GM21717 (cell line): ENCODE measurements around the gene TUB.

Experiments used
- ATAC-seq: cut with Tn5 transposase; IDR thresholded peaks from one replicate; pipeline ENCODE4 v1.9.1; 2021; ENCODE audit warnings: mild to moderate bottlenecking, moderate library complexity; ENCODE audit not compliant: unreplicated experiment

TUB gene

DNA sequence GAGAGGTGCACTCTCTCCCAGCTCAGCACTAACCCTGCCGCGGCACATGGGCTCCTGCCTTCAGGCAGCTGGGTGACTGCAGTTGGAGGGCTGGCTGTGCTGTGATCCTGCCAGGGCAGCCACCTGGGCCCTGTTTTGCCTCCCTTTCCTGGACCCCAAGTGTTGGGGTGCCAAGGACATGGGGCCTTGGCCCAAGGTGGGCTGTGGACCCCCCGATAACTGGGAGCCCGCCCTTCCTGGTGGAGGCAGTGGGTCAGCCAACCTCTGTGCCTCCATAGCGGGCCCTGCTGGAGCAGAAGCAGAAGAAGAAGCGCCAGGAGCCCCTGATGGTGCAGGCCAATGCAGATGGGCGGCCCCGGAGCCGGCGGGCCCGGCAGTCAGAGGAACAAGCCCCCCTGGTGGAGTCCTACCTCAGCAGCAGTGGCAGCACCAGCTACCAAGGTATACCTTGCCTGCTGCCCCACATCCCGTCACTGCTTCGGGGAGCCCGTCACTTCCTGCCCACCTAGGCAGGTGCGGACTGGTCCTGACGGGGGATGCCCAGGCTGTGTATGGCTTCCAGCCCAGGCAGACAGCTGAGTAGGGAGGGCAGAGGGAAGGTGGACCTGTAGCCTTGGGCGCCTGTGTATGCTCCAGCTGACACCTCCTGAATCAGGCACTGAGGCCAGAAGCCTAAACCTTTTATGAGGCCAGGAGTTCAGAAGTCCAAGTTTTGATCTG is 8.9 kb downstream of the TUB start:
- no peak for ATAC-seq

- ATAC-seq, result no peak
Observed at GRCh38 chr11:8090756-8091155, 9.7 kb downstream of the TUB start.

DNA sequence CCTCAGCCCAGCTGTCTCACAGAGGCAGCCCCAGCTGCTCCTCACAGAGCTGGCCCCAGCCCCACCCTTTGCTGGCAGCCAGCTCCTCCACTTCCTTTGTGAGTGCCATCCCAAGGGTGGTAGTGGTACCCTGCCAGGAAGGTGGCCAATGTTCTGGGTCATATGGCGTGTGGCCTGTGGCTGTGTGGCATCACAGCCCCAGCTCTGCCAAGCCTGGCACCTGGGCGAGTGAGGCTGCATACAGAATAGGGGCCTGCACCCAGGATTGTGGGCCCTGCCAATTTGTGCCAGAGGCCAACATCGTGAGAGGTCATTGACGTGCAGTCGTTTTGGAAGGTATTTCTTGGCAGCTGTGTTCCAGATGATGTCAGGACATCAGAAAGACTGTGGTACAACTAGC is 10.7 kb downstream of the TUB start:
- no peak for ATAC-seq

GRCh38 chr11:8092587-8093424 is 11.8 kb downstream of the TUB start:
- ATAC-seq, result no peak

- ATAC-seq, result no peak
Observed at GRCh38 chr11:8093931-8094575, 13.0 kb downstream of the TUB start.

GRCh38 chr11:8094656-8095055 is 13.6 kb downstream of the TUB start:
- no peak for ATAC-seq

DNA sequence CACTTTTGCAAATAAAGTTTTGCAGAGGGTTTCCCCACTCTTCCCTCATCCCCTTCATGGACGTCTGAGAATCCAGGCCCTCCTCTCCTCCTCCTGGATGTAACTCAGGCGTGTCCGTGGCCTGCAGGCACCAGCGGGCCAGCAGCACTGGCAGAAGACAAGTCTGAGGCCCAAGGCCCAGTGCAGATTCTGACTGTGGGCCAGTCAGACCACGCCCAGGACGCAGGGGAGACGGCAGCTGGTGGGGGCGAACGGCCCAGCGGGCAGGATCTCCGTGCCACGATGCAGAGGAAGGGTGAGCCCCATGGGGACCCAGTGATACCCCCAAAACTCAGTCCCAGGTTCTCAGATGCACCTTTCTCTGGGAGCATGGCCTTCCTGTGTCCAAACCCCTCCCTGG is 14.4 kb downstream of the TUB start:
- ATAC-seq, result no peak

GRCh38 chr11:8095806-8096522 is 15.0 kb downstream of the TUB start:
- no peak for ATAC-seq

DNA sequence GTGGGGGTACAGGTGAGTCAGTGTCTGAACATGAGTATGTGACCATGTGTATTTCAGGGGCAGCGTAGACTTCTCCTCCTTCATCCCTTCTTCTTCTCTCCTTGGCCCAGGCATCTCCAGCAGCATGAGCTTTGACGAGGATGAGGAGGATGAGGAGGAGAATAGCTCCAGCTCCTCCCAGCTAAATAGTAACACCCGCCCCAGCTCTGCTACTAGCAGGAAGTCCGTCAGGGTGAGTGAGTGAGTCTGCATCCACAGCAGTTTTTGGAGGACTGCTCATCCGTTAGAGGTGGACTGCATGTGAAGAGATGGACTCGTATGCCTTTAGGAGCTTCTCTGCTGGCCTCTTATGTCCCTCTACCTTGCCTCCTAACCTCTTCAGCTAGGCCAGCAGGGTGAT is 15.6 kb downstream of the TUB start:
- no peak for ATAC-seq

DNA sequence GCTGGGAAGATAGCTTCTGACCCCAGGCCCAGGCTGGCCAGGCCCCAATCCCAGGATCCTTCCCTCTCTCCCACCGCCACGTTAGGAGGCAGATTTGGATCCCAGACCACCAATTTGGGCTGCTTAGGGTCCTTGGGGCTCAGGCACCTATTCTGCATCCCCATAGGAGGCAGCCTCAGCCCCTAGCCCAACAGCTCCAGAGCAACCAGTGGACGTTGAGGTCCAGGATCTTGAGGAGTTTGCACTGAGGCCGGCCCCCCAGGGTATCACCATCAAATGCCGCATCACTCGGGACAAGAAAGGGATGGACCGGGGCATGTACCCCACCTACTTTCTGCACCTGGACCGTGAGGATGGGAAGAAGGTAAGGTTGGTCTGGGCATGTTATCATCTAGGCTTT is 16.1 kb downstream of the TUB start:
- ATAC-seq, result no peak

DNA sequence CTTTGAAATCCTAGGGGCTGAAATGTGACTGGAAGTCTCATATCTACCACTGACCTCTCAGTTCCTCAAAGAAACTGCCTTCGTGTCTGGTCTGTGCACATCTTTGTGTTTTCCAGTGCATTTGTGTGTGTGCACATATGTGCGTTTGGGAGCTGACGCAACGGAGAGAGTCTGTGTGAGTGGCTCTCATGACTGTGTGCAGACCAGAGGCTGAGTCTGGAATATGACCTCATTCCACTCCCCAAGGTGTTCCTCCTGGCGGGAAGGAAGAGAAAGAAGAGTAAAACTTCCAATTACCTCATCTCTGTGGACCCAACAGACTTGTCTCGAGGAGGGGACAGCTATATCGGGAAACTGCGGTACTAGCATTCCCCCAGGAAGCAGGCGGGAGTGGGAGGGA is 16.5 kb downstream of the TUB start:
- ATAC-seq, result no peak

DNA sequence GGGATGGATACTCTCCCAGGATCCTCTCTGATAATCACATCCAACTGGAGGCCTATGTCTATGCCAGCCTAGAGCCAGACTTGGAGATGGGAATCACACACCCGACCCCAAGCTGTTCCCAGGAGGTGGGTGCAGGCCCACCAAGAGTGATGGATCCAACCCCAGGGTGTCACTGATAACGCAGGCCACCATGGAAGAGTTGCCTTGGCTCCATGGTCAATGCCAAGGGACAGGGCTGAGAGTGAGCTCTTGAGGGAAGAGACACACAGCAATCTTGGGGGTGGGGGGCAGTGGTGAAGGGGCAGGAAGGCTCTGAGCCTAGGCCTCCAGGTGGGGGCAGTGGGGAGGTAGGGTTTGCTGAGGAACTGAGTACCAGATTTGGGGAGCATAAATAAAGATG is 16.9 kb downstream of the TUB start:
- no peak for ATAC-seq

DNA sequence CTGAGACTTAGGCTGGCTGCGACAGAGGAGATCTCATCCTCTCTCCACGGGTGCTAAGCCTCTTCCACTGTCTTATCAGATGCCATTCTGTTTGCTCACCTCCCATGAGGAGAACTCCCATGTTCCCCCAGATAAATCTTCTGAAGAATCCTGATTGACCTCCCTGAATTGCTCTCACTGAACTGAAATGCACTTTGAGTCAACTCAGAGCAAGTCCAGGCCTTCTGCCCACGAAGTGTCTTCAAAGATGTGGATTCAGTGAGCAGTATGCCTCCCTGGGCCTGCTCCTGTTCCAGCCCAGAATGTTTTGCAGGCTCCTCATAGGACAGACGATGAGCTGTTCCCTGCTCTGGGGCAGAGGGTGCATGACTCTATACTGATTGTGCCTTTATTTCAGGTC is 17.4 kb downstream of the TUB start:
- no peak for ATAC-seq

DNA sequence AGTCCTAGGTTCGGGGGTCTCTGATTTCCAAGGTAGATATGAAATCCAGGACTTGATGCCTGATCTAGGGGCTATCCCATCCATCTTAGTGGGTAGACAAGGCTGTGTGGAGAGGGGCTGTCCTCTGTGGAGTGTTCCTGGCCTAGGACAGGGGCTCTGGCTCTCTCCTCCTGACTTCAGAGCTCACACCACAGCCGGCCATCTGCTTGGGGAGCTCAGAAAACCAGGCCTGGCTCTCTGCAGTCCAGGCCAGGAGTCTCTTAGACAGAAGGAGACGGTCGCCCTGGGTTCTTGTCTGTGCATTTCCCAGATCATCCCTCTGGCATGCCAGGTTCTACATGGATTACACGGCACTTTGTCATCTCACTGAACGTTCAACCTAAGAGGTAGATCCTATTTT is 17.9 kb downstream of the TUB start:
- no peak for ATAC-seq

DNA sequence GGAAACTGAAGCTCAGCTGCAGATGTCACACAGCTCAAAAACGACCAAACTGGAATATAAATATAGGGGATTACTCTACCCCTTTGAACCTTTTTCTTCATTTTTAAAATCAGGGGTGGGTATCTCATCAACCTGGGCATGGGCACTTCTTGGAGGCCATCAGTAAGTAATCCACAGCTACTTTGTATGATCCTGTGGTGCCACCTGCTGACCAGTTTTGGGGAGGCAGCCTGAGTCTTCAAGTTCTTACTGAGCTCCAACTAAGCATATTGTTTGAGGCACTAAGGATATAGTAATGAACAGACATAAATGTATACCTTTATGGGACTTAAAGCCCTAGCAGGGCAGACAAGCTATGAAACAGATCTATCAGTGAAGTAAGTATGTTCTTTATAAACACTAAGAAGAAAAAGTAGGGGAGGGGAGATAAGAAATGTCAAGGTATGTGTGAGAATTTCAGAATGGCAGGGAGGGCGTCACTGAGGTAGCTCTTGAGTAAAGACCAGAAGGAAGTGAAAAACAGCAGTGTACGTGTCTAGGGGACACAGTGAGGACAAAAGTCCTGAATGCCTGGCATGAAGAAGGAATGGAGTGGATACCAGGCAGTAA is 18.4 kb downstream of the TUB start:
- no peak for ATAC-seq

DNA sequence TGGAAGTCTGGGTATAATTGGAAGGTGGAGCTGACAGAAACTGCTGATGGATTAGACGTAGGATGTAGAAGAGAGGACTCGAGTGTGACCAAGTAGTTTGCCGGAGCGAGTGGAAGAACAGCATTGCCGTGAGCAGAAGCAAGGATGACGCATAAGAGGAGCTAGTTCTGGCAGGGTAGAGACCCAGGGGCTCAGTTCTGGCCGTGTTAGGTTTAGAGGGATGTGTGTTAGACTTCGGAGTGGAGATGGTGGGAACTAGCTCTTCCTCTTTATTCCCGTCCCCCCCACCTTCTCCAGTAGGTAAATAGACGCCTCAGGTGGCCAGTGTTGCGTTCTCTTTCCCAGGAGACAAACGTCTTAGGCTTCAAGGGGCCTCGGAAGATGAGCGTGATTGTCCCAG is 19.1 kb downstream of the TUB start:
- no peak for ATAC-seq

DNA sequence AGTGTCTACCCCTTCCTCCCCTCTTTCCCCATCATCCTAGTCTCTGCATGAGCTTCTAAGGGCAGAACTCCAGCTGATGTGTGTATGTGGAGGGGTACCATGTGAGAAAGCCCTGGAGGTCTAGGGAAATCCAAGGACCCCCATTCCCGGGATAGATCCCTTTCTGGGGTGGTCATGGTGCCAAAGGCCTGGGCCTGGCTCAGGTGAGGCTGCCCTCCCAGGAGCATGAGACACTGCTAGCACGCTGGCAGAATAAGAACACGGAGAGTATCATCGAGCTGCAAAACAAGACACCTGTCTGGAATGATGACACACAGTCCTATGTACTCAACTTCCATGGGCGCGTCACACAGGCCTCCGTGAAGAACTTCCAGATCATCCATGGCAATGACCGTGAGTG is 19.6 kb downstream of the TUB start:
- no peak for ATAC-seq

DNA sequence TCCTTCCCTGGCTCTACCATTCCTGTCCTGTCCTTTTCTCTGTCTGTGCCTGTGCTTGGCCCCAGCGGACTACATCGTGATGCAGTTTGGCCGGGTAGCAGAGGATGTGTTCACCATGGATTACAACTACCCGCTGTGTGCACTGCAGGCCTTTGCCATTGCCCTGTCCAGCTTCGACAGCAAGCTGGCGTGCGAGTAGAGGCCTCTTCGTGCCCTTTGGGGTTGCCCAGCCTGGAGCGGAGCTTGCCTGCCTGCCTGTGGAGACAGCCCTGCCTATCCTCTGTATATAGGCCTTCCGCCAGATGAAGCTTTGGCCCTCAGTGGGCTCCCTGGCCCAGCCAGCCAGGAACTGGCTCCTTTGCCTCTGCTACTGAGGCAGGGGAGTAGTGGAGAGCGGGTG is 20.4 kb downstream of the TUB start:
- ATAC-seq, result no peak

DNA sequence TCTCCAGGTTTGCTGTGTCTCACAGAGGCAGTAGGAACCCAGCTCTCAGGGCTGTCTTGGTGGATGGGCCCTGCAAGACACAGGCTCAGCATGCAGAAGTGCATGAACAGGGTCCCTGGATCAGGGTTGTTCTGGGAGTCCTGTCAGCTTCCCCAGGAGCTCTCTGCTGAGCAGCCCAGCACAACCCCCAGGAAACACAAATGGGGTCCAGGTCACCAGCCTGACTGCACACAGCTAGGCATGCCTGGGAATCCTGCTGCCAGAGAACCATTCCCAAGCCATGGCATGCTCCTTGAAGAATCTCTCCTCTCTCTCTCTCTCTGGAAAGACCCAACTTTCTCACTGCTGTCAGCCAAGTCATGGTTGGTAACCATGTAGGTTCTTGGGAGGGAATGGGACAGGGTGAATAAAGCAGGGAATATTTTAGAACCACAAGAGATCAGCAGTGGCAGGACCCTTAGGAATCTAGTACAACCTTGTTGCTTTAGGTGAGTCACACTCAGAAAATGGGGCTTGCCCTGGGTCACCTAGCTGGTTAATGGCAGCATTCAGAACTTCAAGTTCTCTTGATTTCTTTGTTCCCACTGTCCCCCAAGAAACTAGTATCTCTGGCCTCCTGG is 21.4 kb downstream of the TUB start:
- ATAC-seq, result no peak

DNA sequence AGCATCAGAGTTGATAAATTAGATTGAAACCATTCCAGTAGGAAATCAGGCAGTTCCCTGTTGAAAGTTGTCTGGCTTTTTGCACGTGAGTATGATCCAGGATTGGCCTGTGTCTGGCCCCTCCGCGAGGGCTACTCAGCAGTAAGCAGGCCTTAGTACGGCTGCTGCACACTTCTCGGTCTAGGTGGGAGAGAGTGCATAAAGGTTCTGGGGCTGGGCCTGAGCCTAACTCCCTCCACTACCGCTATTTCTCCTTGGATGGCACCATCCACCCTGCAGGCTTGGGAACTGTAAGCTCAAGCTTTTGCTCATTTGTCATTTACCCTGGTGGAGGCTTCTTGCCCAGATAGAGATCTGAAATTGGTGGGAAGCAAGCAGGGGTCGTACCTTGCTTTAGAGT is 22.0 kb downstream of the TUB start:
- no peak for ATAC-seq

GRCh38 chr11:8103909-8104308 is 22.9 kb downstream of the TUB start:
- no peak for ATAC-seq
